ENCODE data around the gene INS. TPM values are rescaled to one million over a fixed set of nuclear protein-coding genes. Genes with fewer than 3 reads are reported as not detected.

Gene INS
- total and polyA plus RNA-seq, 3 donors from 2014 or later: not detected

DNA sequence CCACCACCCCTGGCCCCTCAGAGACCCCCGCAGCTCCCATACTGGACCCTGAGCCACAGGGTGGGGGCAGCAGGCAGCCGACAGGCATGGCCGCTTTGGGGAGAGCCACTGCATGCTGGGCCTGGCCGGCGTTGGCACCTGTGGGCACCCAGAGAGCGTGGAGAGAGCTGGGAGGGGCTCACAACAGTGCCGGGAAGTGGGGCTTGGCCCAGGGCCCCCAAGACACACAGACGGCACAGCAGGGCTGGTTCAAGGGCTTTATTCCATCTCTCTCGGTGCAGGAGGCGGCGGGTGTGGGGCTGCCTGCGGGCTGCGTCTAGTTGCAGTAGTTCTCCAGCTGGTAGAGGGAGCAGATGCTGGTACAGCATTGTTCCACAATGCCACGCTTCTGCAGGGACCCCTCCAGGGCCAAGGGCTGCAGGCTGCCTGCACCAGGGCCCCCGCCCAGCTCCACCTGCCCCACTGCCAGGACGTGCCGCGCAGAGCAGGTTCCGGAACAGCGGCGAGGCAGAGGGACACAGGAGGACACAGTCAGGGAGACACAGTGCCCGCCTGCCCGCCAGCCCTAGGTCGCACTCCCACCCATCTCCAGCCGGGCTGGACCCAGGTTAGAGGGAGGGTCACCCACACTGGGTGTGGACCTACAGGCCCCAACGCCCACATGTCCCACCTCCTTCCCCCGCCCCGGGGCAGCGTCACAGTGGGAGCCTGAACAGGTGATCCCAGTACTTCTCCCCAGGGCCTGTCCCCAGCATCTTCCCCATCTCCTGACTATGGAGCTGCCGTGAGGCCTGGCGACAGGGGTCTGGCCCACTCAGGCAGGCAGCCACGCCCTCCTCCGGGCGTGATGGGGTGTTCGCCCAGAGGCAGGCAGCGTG, 1.2 kb downstream of the INS start:
- no peak overlapping the region for H3K27ac ChIP-seq
- no peaks in the 10 kb centered on the region for H3K27me3 ChIP-seq

GRCh38 chr11:2158966-2159365, 2.0 kb downstream of the INS start:
- no peak overlapping the region for H3K27ac ChIP-seq
- H3K9me3 ChIP-seq: no peaks in the 10 kb centered on the region
- WGBS, 2 donors: 88% methylated on average over 10 of the region's 10 CpGs; no CpG with 5 or more reads in 1 of the 2 donors
- no peaks in the 10 kb centered on the region for H3K36me3 ChIP-seq (ENCODE audit: low read depth, missing control alignments)
- H3K27me3 ChIP-seq: no peaks in the 10 kb centered on the region
- H3K4me3 ChIP-seq: no peak overlapping the region
- TF ChIP-seq CTCF (IDR thresholded peaks at IDR 0.05) (no peak), POLR2A (IDR thresholded peaks at IDR 0.05) (no peak)
- no peak for DNase-seq
- intact Hi-C loops (cut with DNase I; ENCODE audit: low total_unique reads): loop anchor here (2.0 to 10.0 kb wide), 3 partner anchors 324 to 504 kb away; partner anchors contain the start of genes SYT8 and TNNI2
- no peaks in the 10 kb centered on the region for H3K4me1 ChIP-seq

More for the DNA sequence above, 1.2 kb downstream of the INS start:
- TF ChIP-seq CTCF (IDR thresholded peaks at IDR 0.05) (no peak), POLR2A (IDR thresholded peaks at IDR 0.05) (no peak)
- Histone ChIP-seq H3K4me3 (no peak overlapping the region), H3K4me1 (no peaks in the 10 kb centered on the region), H3K36me3 (ENCODE audit: low read depth, missing control alignments) (no peaks in the 10 kb centered on the region), H3K9me3 (no peaks in the 10 kb centered on the region)
- intact Hi-C loops (cut with DNase I; ENCODE audit: low total_unique reads): loop anchor here (2.0 to 10.0 kb wide), 3 partner anchors 325 to 505 kb away; partner anchors contain the start of genes SYT8 and TNNI2
- 87% methylated on average over 17 to 36 of the region's 36 CpGs for WGBS, 2 donors
- no peak for DNase-seq

DNA sequence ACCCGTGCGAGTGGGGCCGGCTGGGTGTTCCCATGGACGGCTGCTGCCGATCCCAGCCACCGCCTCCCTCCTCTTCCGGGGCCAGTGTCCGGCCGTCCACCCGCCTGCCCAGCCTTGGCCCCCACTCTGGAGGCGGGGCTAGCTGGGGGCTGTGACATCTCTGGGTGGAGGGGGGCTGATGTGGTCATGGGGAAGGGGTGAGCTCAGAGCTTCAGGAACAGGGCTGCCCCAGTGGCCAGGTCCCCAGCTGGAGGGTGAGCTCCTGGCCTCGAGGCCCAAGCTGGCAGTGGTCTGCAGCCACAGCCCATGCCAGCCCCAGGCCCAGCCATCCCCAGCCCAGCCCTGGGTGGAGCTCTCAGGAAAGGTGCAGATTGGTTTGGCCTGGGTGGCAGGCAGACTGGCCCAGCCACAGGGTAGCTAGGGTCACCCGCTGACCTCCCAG, 2.7 kb downstream of the INS start:
- no peaks in the 10 kb centered on the region for H3K36me3 ChIP-seq (ENCODE audit: low read depth, missing control alignments)
- no peaks in the 10 kb centered on the region for H3K9me3 ChIP-seq
- no peak overlapping the region for H3K27ac ChIP-seq
- H3K4me3 ChIP-seq: no peak overlapping the region
- no peak for DNase-seq
- no peak for TF ChIP-seq CTCF (IDR thresholded peaks at IDR 0.05)
- TF ChIP-seq POLR2A (IDR thresholded peaks at IDR 0.05): no peak
- 64 to 80% methylated on average over 1 to 13 of the region's 13 CpGs for WGBS, 2 donors
- intact Hi-C loops (cut with DNase I; ENCODE audit: low total_unique reads): loop anchor here (2.0 to 10.0 kb wide), 3 partner anchors 324 to 504 kb away; partner anchors contain the start of genes SYT8 and TNNI2
- H3K27me3 ChIP-seq: no peaks in the 10 kb centered on the region
- no peaks in the 10 kb centered on the region for H3K4me1 ChIP-seq

DNA sequence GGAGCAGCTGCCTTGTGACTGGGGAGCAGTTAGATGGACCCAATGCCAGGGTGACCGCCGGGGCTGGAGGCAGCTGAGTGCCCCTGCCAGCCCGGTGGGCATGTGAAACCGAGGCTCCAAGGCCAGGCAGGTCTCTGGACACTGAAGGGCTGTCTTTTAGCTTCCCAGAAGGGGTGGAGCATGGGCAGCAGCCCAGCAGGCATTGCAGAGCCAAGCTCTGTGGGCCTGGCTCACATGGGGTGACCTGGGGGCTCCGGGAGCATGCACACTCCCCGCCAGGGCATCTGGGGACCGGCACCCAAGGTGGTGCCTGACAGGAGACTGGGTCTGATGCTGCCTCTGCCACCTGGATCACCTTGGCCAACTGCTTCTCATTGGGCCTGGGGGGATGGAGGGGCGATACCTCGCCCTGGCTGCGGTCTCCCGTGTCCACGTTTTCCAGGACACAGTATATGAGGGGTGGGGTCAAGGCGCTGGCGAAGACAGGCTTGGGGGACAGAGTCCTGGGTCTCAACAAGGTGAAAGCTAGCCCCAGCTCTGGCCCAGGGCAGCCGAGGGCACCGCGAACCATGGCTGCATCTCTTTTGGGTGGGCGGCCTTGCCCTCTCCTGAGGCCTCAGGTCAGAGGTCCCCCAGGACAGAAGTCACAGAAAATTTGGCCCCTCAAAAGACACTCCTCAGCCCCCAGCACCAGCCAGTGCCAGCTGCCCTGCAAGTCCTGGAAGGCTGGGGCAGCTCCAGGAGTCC, 3.5 kb downstream of the INS start:
- TF ChIP-seq POLR2A (IDR thresholded peaks at IDR 0.05): no peak
- no peak for TF ChIP-seq CTCF (IDR thresholded peaks at IDR 0.05)
- Histone ChIP-seq H3K9me3 (no peaks in the 10 kb centered on the region), H3K4me3 (no peak overlapping the region), H3K27me3 (no peaks in the 10 kb centered on the region), H3K4me1 (no peaks in the 10 kb centered on the region), H3K36me3 (ENCODE audit: low read depth, missing control alignments) (no peaks in the 10 kb centered on the region), H3K27ac (no peak overlapping the region)
- DNase-seq: no peak
- intact Hi-C loops (cut with DNase I; ENCODE audit: low total_unique reads): loop anchor here (2.0 to 10.0 kb wide), 3 partner anchors 323 to 503 kb away; partner anchors contain the start of genes SYT8 and TNNI2
- 33 to 86% methylated on average over 1 to 17 of the region's 18 CpGs for WGBS, 2 donors
